ENCODE measurements around the gene FMNL3. TPM values are rescaled to one million over a fixed set of nuclear protein-coding genes. Genes with fewer than 3 reads are reported as not detected.
A peak's percentile ranks its signal among the peaks of the same experiment; 100 is the strongest.

Gene FMNL3
- total and polyA plus RNA-seq, 2 of the 13 experiments (the other 11 are each of a cell fraction or from before 2014, with no cell fraction given): 0.44 to 1.1 TPM

DNA sequence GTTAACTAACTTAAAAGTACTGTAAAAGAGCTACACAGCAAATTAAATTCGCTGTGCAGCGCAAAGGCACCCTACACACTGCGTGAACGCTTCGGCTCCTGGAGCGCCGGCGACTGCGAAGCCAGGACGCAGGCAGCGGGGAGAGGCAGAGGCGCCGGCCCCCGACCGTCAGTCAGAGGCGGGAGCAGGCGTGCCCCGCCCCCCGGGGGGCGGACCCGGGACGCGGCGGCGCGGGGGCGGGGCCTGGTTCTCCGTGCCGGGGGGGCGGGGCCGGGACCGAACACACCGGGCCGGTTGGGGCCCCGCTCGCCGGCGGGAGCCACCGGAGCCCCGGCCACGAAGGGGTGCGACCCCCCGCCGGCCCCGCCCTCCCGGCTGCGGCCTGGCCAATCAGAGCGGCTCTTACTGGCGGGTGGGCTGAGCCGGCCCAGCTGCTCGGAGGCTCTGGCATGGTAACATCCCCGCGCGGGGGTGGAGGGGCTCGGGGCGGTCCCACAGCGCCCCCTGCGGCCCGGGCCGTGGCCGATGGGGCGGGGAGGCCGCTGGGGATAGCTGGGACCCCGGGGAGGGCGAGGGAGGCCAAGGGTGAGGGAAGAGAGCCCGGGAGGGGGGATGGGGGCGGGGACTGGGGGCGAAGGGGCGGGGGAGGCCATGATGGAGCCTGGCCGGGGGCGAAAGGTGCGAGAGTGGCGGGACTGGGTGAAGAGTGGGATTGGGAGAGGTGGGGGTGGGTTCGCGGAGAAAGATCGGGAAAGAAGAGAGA lies 83.9 kb downstream of the FMNL3 start, which contains the start of gene PRPF40B (continued):
- TF ChIP-seq NFYB (CRISPR knock-in tag; IDR thresholded peaks at IDR 0.05): peak; percentile 84
- TF ChIP-seq, protein P1, sequence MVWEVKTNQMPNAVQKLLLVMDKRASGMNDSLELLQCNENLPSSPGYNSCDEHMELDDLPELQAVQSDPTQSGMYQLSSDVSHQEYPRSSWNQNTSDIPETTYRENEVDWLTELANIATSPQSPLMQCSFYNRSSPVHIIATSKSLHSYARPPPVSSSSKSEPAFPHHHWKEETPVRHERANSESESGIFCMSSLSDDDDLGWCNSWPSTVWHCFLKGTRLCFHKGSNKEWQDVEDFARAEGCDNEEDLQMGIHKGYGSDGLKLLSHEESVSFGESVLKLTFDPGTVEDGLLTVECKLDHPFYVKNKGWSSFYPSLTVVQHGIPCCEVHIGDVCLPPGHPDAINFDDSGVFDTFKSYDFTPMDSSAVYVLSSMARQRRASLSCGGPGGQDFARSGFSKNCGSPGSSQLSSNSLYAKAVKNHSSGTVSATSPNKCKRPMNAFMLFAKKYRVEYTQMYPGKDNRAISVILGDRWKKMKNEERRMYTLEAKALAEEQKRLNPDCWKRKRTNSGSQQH (CRISPR knock-in tag; IDR thresholded peaks at IDR 0.05; ENCODE audit: low read depth): no peak
- no peak for TF ChIP-seq ZNF672 (CRISPR knock-in tag; IDR thresholded peaks at IDR 0.05)
- TF ChIP-seq, protein P2, sequence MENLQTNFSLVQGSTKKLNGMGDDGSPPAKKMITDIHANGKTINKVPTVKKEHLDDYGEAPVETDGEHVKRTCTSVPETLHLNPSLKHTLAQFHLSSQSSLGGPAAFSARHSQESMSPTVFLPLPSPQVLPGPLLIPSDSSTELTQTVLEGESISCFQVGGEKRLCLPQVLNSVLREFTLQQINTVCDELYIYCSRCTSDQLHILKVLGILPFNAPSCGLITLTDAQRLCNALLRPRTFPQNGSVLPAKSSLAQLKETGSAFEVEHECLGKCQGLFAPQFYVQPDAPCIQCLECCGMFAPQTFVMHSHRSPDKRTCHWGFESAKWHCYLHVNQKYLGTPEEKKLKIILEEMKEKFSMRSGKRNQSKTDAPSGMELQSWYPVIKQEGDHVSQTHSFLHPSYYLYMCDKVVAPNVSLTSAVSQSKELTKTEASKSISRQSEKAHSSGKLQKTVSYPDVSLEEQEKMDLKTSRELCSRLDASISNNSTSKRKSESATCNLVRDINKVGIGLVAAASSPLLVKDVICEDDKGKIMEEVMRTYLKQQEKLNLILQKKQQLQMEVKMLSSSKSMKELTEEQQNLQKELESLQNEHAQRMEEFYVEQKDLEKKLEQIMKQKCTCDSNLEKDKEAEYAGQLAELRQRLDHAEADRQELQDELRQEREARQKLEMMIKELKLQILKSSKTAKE (CRISPR knock-in tag; IDR thresholded peaks at IDR 0.05; ENCODE audit: borderline replicate concordance): no peak
- TF ChIP-seq ZNF264 (CRISPR knock-in tag; IDR thresholded peaks at IDR 0.05): no peak
- TF ChIP-seq, protein P3, sequence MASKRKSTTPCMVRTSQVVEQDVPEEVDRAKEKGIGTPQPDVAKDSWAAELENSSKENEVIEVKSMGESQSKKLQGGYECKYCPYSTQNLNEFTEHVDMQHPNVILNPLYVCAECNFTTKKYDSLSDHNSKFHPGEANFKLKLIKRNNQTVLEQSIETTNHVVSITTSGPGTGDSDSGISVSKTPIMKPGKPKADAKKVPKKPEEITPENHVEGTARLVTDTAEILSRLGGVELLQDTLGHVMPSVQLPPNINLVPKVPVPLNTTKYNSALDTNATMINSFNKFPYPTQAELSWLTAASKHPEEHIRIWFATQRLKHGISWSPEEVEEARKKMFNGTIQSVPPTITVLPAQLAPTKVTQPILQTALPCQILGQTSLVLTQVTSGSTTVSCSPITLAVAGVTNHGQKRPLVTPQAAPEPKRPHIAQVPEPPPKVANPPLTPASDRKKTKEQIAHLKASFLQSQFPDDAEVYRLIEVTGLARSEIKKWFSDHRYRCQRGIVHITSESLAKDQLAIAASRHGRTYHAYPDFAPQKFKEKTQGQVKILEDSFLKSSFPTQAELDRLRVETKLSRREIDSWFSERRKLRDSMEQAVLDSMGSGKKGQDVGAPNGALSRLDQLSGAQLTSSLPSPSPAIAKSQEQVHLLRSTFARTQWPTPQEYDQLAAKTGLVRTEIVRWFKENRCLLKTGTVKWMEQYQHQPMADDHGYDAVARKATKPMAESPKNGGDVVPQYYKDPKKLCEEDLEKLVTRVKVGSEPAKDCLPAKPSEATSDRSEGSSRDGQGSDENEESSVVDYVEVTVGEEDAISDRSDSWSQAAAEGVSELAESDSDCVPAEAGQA (IDR thresholded peaks at IDR 0.05; ENCODE audit: low read depth): no peak
- TF ChIP-seq, protein P3 (CRISPR knock-in tag; IDR thresholded peaks at IDR 0.05; ENCODE audit: borderline replicate concordance): no peak
- TF ChIP-seq TBX2 (CRISPR knock-in tag; IDR thresholded peaks at IDR 0.05; ENCODE audit: borderline replicate concordance): no peak
- peak; percentile 44; the same call in 1 of the 3 replicates for TF ChIP-seq MXI1 (IDR thresholded peaks at IDR 0.05; ENCODE audit: borderline replicate concordance, low read depth, low read length)
- TF ChIP-seq, protein P4, sequence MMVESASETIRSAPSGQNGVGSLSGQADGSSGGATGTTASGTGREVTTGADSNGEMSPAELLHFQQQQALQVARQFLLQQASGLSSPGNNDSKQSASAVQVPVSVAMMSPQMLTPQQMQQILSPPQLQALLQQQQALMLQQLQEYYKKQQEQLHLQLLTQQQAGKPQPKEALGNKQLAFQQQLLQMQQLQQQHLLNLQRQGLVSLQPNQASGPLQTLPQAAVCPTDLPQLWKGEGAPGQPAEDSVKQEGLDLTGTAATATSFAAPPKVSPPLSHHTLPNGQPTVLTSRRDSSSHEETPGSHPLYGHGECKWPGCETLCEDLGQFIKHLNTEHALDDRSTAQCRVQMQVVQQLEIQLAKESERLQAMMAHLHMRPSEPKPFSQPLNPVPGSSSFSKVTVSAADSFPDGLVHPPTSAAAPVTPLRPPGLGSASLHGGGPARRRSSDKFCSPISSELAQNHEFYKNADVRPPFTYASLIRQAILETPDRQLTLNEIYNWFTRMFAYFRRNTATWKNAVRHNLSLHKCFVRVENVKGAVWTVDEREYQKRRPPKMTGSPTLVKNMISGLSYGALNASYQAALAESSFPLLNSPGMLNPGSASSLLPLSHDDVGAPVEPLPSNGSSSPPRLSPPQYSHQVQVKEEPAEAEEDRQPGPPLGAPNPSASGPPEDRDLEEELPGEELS (CRISPR knock-in tag; IDR thresholded peaks at IDR 0.05): 0 out of 2 replicates have a peak, but pooled peaks have one; percentile 9
- TF ChIP-seq, protein P5, sequence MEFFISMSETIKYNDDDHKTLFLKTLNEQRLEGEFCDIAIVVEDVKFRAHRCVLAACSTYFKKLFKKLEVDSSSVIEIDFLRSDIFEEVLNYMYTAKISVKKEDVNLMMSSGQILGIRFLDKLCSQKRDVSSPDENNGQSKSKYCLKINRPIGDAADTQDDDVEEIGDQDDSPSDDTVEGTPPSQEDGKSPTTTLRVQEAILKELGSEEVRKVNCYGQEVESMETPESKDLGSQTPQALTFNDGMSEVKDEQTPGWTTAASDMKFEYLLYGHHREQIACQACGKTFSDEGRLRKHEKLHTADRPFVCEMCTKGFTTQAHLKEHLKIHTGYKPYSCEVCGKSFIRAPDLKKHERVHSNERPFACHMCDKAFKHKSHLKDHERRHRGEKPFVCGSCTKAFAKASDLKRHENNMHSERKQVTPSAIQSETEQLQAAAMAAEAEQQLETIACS (CRISPR knock-in tag; IDR thresholded peaks at IDR 0.05): no peak
- TF ChIP-seq, protein P6, sequence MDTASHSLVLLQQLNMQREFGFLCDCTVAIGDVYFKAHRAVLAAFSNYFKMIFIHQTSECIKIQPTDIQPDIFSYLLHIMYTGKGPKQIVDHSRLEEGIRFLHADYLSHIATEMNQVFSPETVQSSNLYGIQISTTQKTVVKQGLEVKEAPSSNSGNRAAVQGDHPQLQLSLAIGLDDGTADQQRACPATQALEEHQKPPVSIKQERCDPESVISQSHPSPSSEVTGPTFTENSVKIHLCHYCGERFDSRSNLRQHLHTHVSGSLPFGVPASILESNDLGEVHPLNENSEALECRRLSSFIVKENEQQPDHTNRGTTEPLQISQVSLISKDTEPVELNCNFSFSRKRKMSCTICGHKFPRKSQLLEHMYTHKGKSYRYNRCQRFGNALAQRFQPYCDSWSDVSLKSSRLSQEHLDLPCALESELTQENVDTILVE (CRISPR knock-in tag; IDR thresholded peaks at IDR 0.05): peak; percentile 100
- no peak for TF ChIP-seq BCL6 (CRISPR knock-in tag; IDR thresholded peaks at IDR 0.05)
- TF ChIP-seq GTF3A (CRISPR knock-in tag; conservative IDR thresholded peaks at IDR 0.05): no peak
- TF ChIP-seq MIER2 (CRISPR knock-in tag; IDR thresholded peaks at IDR 0.05): no peak
